Hepatic stellate cell (primary cell): Measurements from ENCODE around the gene NLGN3.

Source experiments
- DNase-seq: peaks from one replicate; pipeline ENCODE4 v3.0.0; 2011; ENCODE audit warnings: low spot score

Gene NLGN3

DNA sequence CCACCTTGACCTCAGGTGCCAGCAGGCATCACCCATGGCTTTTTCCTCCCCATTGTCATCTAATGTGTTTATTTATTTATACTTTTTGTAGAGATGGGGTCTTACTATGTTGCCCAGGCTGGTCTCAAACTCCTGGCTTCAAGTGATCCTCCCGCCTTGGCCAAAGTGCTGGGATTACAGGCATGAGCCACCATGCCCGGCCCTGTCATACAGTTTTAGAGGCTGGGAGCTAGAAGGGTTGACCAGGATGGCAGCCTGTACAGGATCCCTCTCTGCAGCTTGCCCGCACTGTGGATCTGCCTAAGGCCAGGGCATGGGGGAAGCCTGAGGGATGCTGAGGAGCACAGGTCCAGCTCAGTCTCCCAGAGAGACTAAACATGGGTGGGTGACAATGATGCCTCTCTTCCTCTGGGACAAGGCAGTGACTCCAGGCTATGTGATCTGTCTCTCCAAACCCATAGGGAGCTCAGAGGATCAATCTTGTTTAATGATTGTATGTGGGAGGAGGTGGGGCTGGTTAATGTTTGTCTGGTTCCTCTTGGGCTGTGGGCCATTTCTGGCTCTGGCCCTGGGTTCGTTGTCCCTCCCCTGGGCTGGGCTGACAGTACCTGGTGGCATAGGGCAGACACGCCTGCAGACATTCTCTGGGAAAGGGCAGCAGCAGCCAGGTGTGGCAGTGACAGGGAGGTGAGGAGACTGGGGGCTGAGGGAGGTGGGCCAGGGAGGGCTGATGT is 70.1 kb downstream of the NLGN3 start:
- no peak for DNase-seq

DNA sequence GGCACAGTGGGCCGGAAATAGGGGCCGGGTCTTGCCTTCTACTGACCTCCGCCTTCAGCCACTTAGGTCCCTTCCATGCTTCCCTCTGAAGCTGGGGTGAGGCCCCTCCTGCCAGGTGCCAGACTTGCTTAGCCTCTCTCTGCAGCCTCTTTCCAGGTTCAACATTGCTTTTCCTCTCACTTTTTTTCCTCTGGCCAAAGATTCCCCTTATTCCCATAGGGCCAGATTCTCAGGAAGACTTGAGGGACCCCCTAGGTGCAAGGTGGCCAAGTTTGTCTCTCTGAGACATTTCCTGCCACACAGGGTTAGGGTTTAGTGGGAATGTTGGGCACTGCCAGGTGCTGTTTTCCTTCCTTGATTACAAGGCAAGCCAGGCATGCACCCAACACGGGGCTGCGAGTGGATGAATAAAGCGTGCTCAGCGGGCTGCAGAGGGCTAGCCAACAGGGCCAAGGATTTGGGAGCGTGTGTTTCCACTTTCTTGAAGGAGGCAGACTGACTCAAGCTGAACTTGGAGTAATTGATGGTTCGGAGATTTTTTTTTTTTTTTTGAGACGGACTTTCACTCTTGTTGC is 70.8 kb downstream of the NLGN3 start:
- DNase-seq: no peak

DNA sequence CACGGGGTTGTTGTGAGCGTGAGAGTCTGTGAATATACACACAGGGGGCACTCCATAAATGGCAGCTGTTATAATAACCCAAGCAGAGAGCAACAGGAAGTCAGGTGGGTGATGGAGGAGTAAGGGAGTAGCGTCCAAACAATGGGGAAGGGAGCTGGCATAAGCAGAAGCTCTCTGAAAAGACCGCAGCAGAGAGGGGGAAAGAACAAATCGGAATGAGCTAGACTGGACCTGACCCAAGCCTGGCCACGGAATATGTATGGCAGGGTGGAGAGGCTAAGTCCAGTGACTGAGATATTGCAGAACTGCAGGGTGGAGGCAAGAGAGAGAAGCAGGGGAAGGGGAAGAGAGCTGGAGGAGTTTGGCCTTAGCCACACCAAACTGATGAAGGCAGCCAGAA is 71.8 kb downstream of the NLGN3 start:
- DNase-seq: no peak

DNA sequence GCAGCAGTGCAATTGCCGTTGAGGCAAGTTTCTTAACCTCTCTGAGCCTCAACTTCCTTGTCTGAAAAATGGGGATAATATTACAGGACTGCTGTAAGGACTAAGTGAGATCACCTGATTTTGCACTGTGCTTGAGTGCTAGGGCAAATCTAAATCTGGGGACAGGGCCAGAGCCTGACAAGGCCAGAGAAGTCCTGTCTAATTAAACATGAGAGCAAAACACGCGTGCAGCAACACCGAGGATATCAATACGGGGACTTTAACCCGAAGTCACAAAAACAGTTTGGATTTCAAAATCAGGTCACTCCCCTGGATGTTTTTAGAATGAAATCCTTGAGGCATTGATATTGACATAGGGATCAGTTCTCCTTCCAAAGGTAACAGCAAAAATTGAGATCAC is 72.7 kb downstream of the NLGN3 start:
- DNase-seq: no peak
